ENCODE measurements around the gene HHLA2. TPM values are rescaled to one million over a fixed set of nuclear protein-coding genes. Genes with fewer than 3 reads are reported as not detected.

Gene HHLA2
- total and polyA plus RNA-seq, 2 of the 8 experiments (the other 6 are each of a cell fraction or from before 2014, with no cell fraction given) = not detected

- Histone ChIP-seq H3K36me3 (ENCODE audit: control insufficient read depth in 2 of 4, insufficient read depth in 4 of 4, low read length in 3 of 4) (no peaks in the 10 kb centered on the region), H3K79me1 (ENCODE audit: low read depth, low read length) (no peaks in the 10 kb centered on the region), H3K27ac (ENCODE audit: low read depth, low read length) (no peak overlapping the region), H3K56ac (replicated peaks; ENCODE audit: insufficient read length, low read depth, low read length) (no peak overlapping the region), H4K8ac (ENCODE audit: extremely low read depth, insufficient read depth, low read length) (no peak overlapping the region), H4K91ac (replicated peaks; ENCODE audit: insufficient read length, low read length) (no peak overlapping the region), H3K18ac (ENCODE audit: extremely low read depth, low read length) (no peak overlapping the region), H3K4ac (replicated peaks; ENCODE audit: insufficient read length, low read depth, low read length) (no peak overlapping the region), H3K27me3 (replicated peaks in 1 of 4; ENCODE audit: control insufficient read depth in 3 of 4, extremely low read depth in 1 of 4, insufficient read depth in 3 of 4, low read length in 3 of 4) (no peaks in the 10 kb centered on the region), H2AFZ (ENCODE audit: low read length) (0 out of 2 replicates have a peak overlapping the region, but pooled peaks have one; percentile 9), H2BK120ac (replicated peaks; ENCODE audit: low read depth, low read length) (no peak overlapping the region), H2AK5ac (ENCODE audit: low read depth, low read length) (no peak overlapping the region), H4K20me1 (replicated peaks in 1 of 2; ENCODE audit: control insufficient read depth in 1 of 2, insufficient read depth in 2 of 2, low read length in 2 of 2) (no peaks in the 10 kb centered on the region), H2BK12ac (ENCODE audit: low read depth, low read length) (no peak overlapping the region), H3K79me2 (ENCODE audit: control insufficient read depth in 1 of 2, insufficient read depth in 2 of 2, low read length in 2 of 2) (no peaks in the 10 kb centered on the region), H3K23me2 (ENCODE audit: low read depth, low read length) (no peaks in the 10 kb centered on the region), H2BK5ac (ENCODE audit: low read depth, low read length) (no peak overlapping the region), H4K5ac (ENCODE audit: insufficient read length, low read depth, low read length) (no peak overlapping the region), H2BK20ac (ENCODE audit: low read length) (no peak overlapping the region), H3K23ac (ENCODE audit: insufficient read length) (no peak overlapping the region), H3K9ac (replicated peaks in 1 of 4; ENCODE audit: extremely low read depth in 1 of 4, low read depth in 3 of 4, low read length in 3 of 4) (no peak overlapping the region), H3K4me2 (ENCODE audit: insufficient read depth in 1 of 2, low read depth in 2 of 2, low read length in 2 of 2) (no peak overlapping the region), H2BK15ac (ENCODE audit: low read length) (no peak overlapping the region), H3K9me3 (ENCODE audit: insufficient read depth in 2 of 2, low read depth in 1 of 2, low read length in 1 of 2) (peaks cover 0 to 2% of the 10 kb centered on the region in 2 experiments; a peak in 1 of 4 replicates), H3K4me1 (replicated peaks in 1 of 4; ENCODE audit: control insufficient read depth in 3 of 4, insufficient read depth in 4 of 4, low read length in 3 of 4) (peaks cover 0 to 1% (median 0%) of the 10 kb centered on the region in 4 experiments; a peak in 1 of 7 replicates), H3K4me3 (ENCODE audit: extremely low read depth in 1 of 4, insufficient read depth in 2 of 4, low read depth in 3 of 4, low read length in 4 of 4) (no peak overlapping the region), H3K14ac (ENCODE audit: insufficient read length) (no peak overlapping the region)
- FAIRE-seq = peak; percentile 82
- CTCF ChIA-PET (ENCODE audit: partially characterized antibody) = interaction anchor here (0.7 to 2.8 kb wide), 5 partner anchors 8 to 253 kb away, joined by 3 to 6 read pairs (median 3); no protein-coding TSS in a partner anchor
- no peak for DNase-seq (ENCODE audit: low read depth in 1 of 2, low spot score in 2 of 2)
- 68% methylated on average over 7 of the region's 7 CpGs; no CpG with 5 or more reads in 1 of the 2 experiments for WGBS, 2 experiments (ENCODE audit: extremely low coverage in 1 of 2, insufficient coverage in 1 of 2, insufficient read length in 1 of 2, insufficient replicate concordance in 2 of 2, low coverage in 1 of 2, low lambda C conversion rate in 2 of 2, missing lambda C conversion rate in 1 of 2)
- POLR2A ChIA-PET (ENCODE audit: partially characterized antibody) = no interaction called here
- TF ChIP-seq, protein P1, sequence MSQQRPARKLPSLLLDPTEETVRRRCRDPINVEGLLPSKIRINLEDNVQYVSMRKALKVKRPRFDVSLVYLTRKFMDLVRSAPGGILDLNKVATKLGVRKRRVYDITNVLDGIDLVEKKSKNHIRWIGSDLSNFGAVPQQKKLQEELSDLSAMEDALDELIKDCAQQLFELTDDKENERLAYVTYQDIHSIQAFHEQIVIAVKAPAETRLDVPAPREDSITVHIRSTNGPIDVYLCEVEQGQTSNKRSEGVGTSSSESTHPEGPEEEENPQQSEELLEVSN (IDR thresholded peaks at IDR 0.05) = no peak
- TF ChIP-seq, protein P2, sequence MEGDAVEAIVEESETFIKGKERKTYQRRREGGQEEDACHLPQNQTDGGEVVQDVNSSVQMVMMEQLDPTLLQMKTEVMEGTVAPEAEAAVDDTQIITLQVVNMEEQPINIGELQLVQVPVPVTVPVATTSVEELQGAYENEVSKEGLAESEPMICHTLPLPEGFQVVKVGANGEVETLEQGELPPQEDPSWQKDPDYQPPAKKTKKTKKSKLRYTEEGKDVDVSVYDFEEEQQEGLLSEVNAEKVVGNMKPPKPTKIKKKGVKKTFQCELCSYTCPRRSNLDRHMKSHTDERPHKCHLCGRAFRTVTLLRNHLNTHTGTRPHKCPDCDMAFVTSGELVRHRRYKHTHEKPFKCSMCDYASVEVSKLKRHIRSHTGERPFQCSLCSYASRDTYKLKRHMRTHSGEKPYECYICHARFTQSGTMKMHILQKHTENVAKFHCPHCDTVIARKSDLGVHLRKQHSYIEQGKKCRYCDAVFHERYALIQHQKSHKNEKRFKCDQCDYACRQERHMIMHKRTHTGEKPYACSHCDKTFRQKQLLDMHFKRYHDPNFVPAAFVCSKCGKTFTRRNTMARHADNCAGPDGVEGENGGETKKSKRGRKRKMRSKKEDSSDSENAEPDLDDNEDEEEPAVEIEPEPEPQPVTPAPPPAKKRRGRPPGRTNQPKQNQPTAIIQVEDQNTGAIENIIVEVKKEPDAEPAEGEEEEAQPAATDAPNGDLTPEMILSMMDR (IDR thresholded peaks at IDR 0.05; ENCODE audit: control extremely low read depth in 1 of 3, insufficient read depth in 1 of 3, low read depth in 1 of 3, low read length in 3 of 3) = peak in 2 of 3 experiments; percentile 39 to 61; a peak in 3 of 4 replicates
- TF ChIP-seq GABPA (IDR thresholded peaks at IDR 0.05; ENCODE audit: borderline replicate concordance, insufficient read depth, low read length) = no peak
- TF ChIP-seq ZNF274 (IDR thresholded peaks at IDR 0.05; ENCODE audit: borderline replicate concordance, extremely low read depth, low read length) = no peak
- no peak for TF ChIP-seq EGR1 (IDR thresholded peaks at IDR 0.05; ENCODE audit: borderline replicate concordance, low read depth, low read length)
- no peak for TF ChIP-seq SP4 (IDR thresholded peaks at IDR 0.05; ENCODE audit: low read length)
- no peak for TF ChIP-seq HDAC2 (IDR thresholded peaks at IDR 0.05; ENCODE audit: borderline replicate concordance in 1 of 2, low read depth in 2 of 2, low read length in 2 of 2)
- TF ChIP-seq CHD1 (IDR thresholded peaks at IDR 0.05; ENCODE audit: low read depth, low read length) = no peak
- no peak for TF ChIP-seq TEAD4 (IDR thresholded peaks at IDR 0.05; ENCODE audit: low read depth, low read length)
- no peak for TF ChIP-seq POLR2AphosphoS5 (IDR thresholded peaks at IDR 0.05; ENCODE audit: low read depth, low read length)
Observed at GRCh38 chr3:108406661-108407206, 110.4 kb downstream of the HHLA2 start.
